GM19023 (cell line): ENCODE measurements around the gene SLC22A23.

ENCODE experiments used
- ATAC-seq: cut with Tn5 transposase; IDR thresholded peaks from one replicate; pipeline ENCODE4 v1.9.1; 2021; ENCODE audit warnings: mild to moderate bottlenecking, moderate library complexity; ENCODE audit not compliant: unreplicated experiment

Gene SLC22A23

DNA sequence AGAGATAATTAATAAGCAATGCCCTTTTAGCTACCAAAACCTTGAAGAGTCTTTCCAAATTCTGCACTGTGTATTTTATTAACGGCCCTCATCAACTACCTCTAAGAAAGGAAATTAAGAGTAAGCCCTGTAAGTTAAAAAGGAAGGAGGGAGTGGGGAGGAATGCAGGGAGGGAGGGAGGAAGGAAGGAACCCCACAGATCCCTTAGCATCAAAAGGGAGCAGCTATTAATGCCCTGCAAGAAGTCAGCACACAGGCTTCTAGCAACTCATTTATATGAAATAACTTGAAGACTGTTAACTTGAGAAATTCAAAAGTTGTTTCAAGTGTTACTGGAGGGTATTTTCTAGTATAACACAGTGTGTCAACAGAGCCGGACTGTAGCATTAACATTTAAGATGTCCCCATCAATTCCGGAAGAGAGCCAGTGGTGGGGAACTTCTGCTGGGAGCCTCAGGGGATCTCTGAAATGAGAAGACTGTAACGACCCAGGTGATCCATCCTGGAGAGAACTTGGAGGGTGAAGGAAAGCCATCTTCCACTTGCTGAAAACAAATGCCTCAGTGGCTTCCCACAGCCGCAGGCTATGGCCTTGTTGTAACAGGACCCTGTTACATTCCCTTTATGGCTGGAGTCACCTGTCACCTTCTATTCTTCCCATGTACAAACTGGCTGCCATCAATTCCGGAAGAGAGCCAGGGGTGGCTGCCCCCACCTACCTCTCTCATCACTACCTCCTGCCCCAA is 33.2 kb downstream of the SLC22A23 start:
- no peak for ATAC-seq

GRCh38 chr6:3422435-3423070 is 34.3 kb downstream of the SLC22A23 start:
- ATAC-seq: no peak

- no peak for ATAC-seq
Observed at GRCh38 chr6:3421791-3422434, 34.9 kb downstream of the SLC22A23 start.

- ATAC-seq: no peak
Observed at GRCh38 chr6:3421143-3421542, 35.7 kb downstream of the SLC22A23 start.

- no peak for ATAC-seq
Observed at GRCh38 chr6:3419624-3420272, 37.1 kb downstream of the SLC22A23 start.

- ATAC-seq: no peak
Observed at GRCh38 chr6:3418496-3419060, 38.3 kb downstream of the SLC22A23 start.

DNA sequence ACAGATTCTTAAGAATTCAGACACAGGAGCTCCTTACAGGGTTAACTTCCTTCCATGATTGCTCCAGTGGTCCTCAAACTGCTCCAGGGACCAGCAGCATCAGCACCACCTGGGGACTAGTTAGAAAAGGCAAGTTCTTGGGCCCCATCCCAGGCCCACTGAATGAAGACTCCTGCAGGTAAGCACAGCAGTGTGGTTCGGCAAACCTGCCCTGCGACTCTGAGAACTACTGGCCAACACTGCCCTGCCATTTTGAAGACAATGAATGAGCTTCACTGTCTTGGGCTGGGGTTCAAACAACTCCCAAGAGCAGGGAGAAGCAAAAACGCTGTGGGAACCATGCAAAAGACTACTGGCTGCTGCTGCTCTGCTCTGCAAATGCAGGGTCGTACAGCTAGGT is 39.4 kb downstream of the SLC22A23 start:
- ATAC-seq: no peak

DNA sequence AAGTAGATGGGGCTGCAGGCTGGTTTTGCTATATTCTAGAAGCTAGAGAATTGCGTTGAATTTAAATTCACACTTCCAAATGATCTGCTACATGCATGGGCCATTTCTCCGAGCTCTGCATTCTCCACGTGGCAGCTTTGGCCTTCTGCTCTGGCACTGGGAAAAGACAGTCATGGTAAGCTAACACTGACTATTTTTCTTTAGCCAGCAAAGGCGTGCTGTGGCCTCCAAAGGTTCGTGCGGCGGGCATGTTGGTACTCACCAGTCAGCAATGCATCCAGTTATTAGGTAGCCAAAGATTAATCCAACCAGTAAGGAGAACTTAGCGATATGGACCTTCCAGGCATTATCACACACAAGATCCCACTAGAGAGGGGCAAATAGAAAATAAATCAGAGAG is 41.4 kb downstream of the SLC22A23 start:
- ATAC-seq: no peak

- no peak for ATAC-seq
Observed at GRCh38 chr6:3415082-3415453, 41.8 kb downstream of the SLC22A23 start.

DNA sequence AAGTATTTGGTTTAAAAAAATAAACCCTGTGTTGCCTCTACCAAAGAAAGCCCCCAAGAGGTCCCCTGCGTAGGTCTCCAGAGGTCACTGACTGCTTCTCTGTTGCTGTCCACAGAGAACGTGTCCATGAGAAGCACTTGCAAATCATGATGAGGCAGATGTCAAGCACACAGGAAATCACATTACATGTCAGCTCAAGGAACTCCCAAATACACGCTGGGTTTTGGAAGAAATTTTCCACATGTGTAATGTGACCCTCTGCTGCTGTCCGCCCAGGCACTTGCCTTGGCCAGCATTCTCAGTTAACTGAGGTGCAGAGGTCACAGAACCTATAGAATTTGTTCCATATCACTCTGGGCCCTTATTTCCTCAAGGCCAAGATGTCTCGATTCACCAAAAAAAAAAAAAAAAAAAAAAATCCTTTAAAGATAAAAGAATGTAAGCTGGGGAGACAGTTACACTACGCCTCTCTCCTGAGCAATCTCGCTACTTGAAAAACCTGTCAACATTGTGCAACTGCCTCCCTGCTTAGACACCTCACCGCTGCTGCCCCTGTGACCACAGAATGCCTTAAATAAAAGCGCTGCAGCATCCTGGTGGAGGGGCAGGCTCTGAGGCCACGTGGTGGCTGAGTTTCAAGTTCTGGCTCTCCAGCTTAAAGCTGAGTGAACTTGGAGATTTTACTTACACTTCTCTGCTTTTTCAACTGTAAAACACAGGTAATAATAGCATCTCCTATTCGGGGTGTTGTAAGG is 42.3 kb downstream of the SLC22A23 start:
- ATAC-seq: no peak

DNA sequence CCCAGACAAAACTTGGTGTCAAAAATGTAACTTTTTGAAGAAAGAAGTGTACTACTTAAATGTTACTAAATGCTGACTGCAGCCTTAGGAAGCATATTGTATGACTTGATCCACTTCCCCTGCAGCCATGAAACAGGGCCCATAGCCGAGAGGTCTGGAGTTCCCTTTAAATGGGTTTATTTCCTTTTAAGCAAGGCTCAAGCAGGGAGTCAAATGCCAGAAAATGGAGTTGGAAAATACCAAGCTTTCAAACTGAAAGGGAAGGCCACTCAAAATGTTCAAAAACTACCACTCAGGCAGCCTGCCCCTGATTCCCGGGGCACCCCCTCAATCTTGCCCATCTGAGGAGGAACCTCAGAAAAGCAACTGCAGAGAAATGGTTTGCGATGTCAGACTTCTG is 43.3 kb downstream of the SLC22A23 start:
- no peak for ATAC-seq

- no peak for ATAC-seq
Observed at GRCh38 chr6:3412779-3413500, 43.9 kb downstream of the SLC22A23 start.

GRCh38 chr6:3411967-3412778 is 44.7 kb downstream of the SLC22A23 start:
- ATAC-seq: no peak

DNA sequence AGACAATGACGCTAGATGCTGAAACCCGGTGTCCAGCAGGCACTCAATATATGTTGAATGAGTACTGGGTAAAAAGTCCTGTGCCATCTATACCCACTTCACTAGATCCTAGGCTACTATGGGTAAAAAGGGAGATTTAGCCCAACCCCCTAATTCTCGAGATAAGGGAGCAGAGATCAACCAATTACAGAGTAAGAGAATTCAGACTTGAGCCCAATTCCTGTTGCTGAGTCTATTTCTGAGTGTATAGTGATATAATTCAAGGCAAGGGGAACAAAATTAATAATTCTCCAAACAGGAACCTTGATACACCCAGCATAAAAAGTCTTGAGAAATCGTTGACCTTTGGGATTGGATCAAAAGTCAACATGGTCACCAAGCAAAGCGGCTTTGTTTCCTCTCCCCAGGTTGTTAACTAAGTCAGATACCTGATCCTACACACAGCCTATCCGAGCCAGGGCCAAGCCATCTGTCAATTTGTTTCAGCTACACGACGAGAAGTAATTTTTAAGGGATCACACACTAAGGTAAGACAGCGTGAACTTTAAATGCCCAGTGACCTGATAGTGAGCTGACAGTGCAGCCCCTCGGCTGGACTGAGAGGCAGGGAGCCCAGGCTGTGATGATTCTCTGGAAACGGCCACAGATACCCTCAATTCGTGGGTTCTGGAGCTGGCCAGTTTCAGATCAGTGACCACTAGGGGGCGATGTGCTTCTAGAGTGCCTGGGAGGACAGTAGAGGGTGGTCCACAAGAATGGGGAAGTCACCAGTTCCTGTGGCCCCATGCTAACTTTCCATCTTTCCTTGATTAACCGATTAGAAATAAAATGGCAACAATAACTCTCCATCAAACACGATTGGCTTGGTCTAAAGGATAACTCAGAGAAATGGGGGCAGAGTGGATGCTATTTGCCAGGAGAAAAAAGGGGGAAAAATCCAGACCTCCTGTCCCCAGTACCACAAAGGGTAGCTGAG is 46.2 kb downstream of the SLC22A23 start:
- no peak for ATAC-seq

DNA sequence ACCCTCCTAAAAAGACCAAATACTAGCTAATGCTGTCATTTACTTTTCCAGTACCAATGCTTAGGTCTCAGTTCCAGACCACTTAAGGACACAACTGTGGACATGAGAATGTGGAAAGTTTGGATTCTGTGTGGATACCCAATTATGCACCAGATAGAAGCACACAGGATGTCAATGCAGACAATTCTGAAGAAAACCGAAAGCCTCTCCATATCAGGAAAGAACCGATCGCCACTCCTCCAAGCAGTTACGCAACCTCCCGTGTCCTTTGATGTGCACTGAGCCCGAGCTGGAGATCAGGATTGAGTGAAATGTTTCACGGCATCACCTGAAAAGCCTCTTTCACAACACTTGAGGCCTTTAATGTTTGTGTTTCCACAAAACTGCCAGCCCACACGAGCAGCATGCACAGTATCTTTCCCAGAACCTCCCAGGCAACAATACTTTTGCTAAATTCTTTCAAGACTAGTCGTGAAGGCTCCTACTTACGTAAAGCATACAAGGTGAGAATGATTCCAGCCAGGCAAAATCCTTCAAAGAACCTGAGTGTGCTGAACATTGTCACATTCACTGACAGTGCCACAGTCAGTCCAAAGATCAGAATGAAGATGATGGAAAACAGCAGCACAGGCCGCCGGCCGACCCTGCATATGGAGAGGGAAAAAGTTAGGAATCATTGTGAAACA is 47.0 kb downstream of the SLC22A23 start:
- no peak for ATAC-seq

- ATAC-seq: no peak
Observed at GRCh38 chr6:3408665-3409064, 48.2 kb downstream of the SLC22A23 start.

- ATAC-seq: no peak
Observed at GRCh38 chr6:3407840-3408239, 49.0 kb downstream of the SLC22A23 start.
